Right lobe of liver (tissue), 6 donors: ENCODE results near the gene CDIP1. TPM values are rescaled to one million over a fixed set of nuclear protein-coding genes. Genes with fewer than 3 reads are reported as not detected.

Source experiments
- ATAC-seq, 4 donors: fragments of 200-7000 bp; cut with Tn5 transposase; one replicate each; pipeline ENCODE4 v1.9.1; 2020; ENCODE audit warnings: mild to moderate bottlenecking in 4 of 4, moderate library complexity in 4 of 4
- DNase-seq, 3 donors: peaks; one replicate each; pipeline ENCODE4 v3.0.0-alpha.2; 2020
- H3K27ac ChIP-seq, 3 donors: fragments of 200-600 bp; one replicate each; pipeline ENCODE4 v1.8.0; 2022
- H3K27me3 ChIP-seq, 2 donors: fragments of 200-600 bp; one replicate each; pipeline ENCODE4 v1.8.0; 2022
- H3K36me3 ChIP-seq, 4 donors: fragments of 200-600 bp; sonication (generic) in 1 of 4; one replicate each; pipeline versions ENCODE4 v1.5.1 to v1.8.0; 2017 to 2022; ENCODE audit warnings: control low read depth in 1 of 4
- H3K4me1 ChIP-seq, 4 donors: fragments of 200-600 bp; sonication (generic) in 1 of 4; one replicate each; pipeline versions ENCODE4 v1.5.1 to v1.8.0; 2017 to 2022; ENCODE audit warnings: control low read depth in 1 of 4
- H3K4me3 ChIP-seq, 3 donors: fragments of 200-600 bp; one replicate each; pipeline ENCODE4 v1.8.0; 2022
- H3K9me3 ChIP-seq, 4 donors: fragments of 200-600 bp; sonication (generic) in 1 of 4; one replicate each; pipeline versions ENCODE4 v1.5.1 to v1.8.0; 2017 to 2022; ENCODE audit warnings: control low read depth in 1 of 4
- POLR2A ChIP-seq: fragments of 450-650 bp; IDR thresholded peaks from one replicate; pipeline ENCODE4 v1.6.1; 2017; ENCODE audit warnings: antibody characterized with exemption, mild to moderate bottlenecking
- WGBS: methylation state at CpG from one replicate; pipeline ENCODE4 v1.1.6; 2018; ENCODE audit warnings: low coverage, low lambda C conversion rate; ENCODE audit not compliant: insufficient coverage; ENCODE audit errors: missing lambda C conversion rate; 5-methylcytosine and 5-hydroxymethylcytosine counted together
- intact Hi-C, 2 donors: fragments of 100-400 bp; cut with DNase I; formaldehyde crosslinking; loops; one replicate each; pipeline versions ENCODE4 v1.11.2 to v1.14.1; 2022
- total RNA-seq, 6 experiments: library from RNA; depleted of rRNA in 2 of 6; stranded (reverse); fragments of >200 nt in 2 of 6; fragmentation: NEBNext Ultra II Directional in 3 of 6; extraction: Animal tissue kit (Norgen Biotek cat#: 25700) in 3 of 6; gene quantifications; one replicate each; pipeline versions ENCODE4 v1.1.0 to v1.2.4, GENCODE V29; 2016 to 2023
- TF ChIP-seq, protein P1 (sequence below), 4 donors: fragments of 200-600 bp in 3 of 4; fragments of 450-650 bp in 1 of 4; IDR thresholded peaks; one replicate each; pipeline versions ENCODE4 v1.5.1 to v1.8.0; 2016 to 2022; ENCODE audit warnings: antibody characterized with exemption in 4 of 4, mild to moderate bottlenecking in 2 of 4
- donor health status: DM: no; HTN: yes; CAD: no.
- donor health status: DM: no; HTN: no; CAD: no.
- donor health status: DM: no; HTN: no; CAD: no.
- donor health status: DM: no; HTN: yes; CAD: no.
- donor health status: DM: no; HTN: yes; CAD: no.

The CDIP1 gene
- total RNA-seq, 6 experiments from 2014 or later = 15.7 to 23.2 (median 18.4) TPM

DNA sequence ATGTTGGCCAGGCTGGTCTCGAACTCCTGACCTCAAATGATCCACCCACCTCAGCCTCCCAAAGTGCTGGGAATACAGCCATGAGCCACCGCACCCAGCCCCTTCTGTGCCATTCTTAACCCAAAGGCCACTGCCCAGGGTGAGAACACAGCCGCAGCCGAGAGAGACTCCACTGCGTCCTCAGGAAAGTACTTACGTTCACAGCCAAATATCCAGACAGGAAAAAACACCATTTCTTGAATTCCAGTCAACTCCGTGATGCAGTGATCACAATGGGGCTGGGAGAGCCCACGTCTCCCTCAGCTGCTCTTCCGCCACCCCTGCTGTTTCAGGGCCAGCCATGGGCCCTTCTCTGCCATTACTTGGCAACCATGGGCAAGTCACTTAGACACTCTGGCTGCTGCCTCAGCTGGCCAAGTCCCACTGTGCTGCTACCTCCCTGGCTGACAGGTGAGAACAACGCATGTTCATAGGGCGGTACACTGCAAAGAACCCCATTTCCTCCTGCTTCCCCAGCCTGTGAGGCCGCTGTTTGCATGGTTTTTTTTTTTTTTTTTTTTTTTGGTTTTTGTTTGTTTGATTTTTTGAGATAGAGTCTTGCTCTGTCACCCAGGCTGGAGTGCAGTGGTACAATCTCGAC is 4.3 kb downstream of the CDIP1 start:
- H3K36me3 ChIP-seq = no peaks in the 10 kb centered on the region
- no peaks in the 10 kb centered on the region for H3K27me3 ChIP-seq
- 61% methylated on average over 3 of the region's 13 CpGs for WGBS
- DNase-seq = no peak
- H3K27ac ChIP-seq = peak overlapping the region in 1 of 3 donors; percentile 23
- ATAC-seq = peak in 1 of 4 donors; percentile 4
- TF ChIP-seq, protein P1, sequence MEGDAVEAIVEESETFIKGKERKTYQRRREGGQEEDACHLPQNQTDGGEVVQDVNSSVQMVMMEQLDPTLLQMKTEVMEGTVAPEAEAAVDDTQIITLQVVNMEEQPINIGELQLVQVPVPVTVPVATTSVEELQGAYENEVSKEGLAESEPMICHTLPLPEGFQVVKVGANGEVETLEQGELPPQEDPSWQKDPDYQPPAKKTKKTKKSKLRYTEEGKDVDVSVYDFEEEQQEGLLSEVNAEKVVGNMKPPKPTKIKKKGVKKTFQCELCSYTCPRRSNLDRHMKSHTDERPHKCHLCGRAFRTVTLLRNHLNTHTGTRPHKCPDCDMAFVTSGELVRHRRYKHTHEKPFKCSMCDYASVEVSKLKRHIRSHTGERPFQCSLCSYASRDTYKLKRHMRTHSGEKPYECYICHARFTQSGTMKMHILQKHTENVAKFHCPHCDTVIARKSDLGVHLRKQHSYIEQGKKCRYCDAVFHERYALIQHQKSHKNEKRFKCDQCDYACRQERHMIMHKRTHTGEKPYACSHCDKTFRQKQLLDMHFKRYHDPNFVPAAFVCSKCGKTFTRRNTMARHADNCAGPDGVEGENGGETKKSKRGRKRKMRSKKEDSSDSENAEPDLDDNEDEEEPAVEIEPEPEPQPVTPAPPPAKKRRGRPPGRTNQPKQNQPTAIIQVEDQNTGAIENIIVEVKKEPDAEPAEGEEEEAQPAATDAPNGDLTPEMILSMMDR (IDR thresholded peaks at IDR 0.05) = no peak
- no peak for TF ChIP-seq POLR2A
- no peaks in the 10 kb centered on the region for H3K9me3 ChIP-seq
- H3K4me1 ChIP-seq = peaks cover 0 to 8% (median 0%) of the 10 kb centered on the region in 4 donors
- intact Hi-C loops = no loop called here
- H3K4me3 ChIP-seq = no peak overlapping the region

DNA sequence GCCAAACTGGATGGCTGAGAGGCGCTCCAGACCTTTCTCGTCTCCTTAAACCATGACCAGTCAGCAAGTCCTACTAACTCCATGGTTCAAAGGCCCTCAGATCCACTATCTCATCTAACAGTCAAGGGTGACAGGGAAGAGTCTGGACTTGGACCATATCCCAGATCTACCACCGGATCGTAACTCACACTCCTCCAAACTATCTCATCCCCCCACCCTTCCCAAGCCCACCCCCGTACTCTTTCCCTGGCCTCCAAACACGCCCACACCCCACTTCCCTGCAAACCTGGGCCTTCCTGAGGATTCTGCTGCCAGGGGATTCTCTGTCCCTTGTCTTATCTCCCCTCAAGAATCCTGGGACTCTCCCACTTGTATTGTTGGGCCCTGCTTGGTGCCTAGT is 5.1 kb downstream of the CDIP1 start:
- Histone ChIP-seq H3K4me1 (peaks cover 0 to 8% (median 0%) of the 10 kb centered on the region in 4 donors), H3K4me3 (no peak overlapping the region), H3K9me3 (no peaks in the 10 kb centered on the region), H3K27me3 (no peaks in the 10 kb centered on the region), H3K27ac (no peak overlapping the region), H3K36me3 (no peaks in the 10 kb centered on the region)
- WGBS = 84% methylated on average over 4 of the region's 6 CpGs
- no peak for DNase-seq
- intact Hi-C loops = no loop called here
- TF ChIP-seq, protein P1 (IDR thresholded peaks at IDR 0.05) = no peak
- TF ChIP-seq POLR2A = no peak
- no peak for ATAC-seq

DNA sequence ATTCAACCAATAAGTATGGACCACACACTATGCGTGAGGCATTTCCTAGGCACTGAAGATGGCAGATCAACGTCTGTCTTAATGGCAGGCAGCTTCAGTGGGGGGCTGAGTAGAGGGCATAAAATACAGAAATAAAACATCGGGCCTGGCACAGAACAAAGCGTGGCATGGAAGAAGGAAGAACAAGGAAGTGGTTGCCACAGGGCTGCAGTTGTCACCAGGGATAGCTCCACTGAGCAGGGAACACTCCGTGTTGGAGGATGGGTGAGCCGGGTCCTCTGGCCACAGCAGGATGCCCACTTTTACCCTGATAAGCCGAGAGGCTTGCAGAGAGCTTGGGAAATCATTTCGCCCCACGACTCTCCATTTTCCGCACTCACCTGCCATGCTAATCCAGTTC is 6.3 kb downstream of the CDIP1 start:
- intact Hi-C loops = no loop called here
- ATAC-seq (no peak), DNase-seq (no peak)
- H3K4me1 ChIP-seq = peaks cover 0 to 3% (median 0%) of the 10 kb centered on the region in 4 donors
- no peaks in the 10 kb centered on the region for H3K36me3 ChIP-seq
- WGBS = 100% methylated on average over 3 of the region's 10 CpGs
- TF ChIP-seq POLR2A = no peak
- TF ChIP-seq, protein P1 (IDR thresholded peaks at IDR 0.05) = no peak
- H3K27ac ChIP-seq = no peak overlapping the region
- H3K4me3 ChIP-seq = no peak overlapping the region
- no peaks in the 10 kb centered on the region for H3K9me3 ChIP-seq
- no peaks in the 10 kb centered on the region for H3K27me3 ChIP-seq

DNA sequence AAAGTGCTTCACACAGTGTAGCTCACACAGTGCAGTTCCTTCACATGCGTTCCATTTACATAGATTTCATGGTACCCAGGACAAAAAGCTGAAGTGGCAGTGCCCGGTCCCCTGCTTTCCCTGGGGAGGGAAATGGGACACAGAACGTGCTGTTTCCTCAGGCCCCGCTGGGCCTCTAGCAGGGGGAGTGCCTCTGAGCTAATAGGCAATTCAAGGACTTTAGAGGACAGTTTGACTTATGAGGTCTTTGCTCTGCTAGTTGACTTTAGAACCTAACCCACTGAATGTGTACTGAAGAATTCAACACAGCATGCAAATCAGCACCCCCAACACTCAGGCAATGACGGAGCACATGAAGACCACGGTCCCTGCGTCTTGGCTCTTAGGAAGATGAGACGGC is 6.8 kb downstream of the CDIP1 start:
- no peak for DNase-seq
- TF ChIP-seq, protein P1 (IDR thresholded peaks at IDR 0.05) = no peak
- no peak for TF ChIP-seq POLR2A
- 83% methylated on average over 3 of the region's 8 CpGs for WGBS
- no peak overlapping the region for H3K4me3 ChIP-seq
- H3K4me1 ChIP-seq = no peaks in the 10 kb centered on the region
- ATAC-seq = no peak
- no peaks in the 10 kb centered on the region for H3K36me3 ChIP-seq
- no peak overlapping the region for H3K27ac ChIP-seq
- no peaks in the 10 kb centered on the region for H3K9me3 ChIP-seq
- no peaks in the 10 kb centered on the region for H3K27me3 ChIP-seq
- intact Hi-C loops = no loop called here
